ENCODE measurements around the gene SLC25A13.

Gene SLC25A13

GRCh38 chr7:96282835-96283234 is 39.1 kb downstream of the SLC25A13 start:
- no peak for DNase-seq (ENCODE audit: insufficient read length, low spot score)
- no peak for FAIRE-seq
- no peak for TF ChIP-seq CTCF (IDR thresholded peaks at IDR 0.05; ENCODE audit: insufficient read depth, missing control alignments)

GRCh38 chr7:96277921-96278320 is 44.0 kb downstream of the SLC25A13 start:
- no peak for TF ChIP-seq CTCF (IDR thresholded peaks at IDR 0.05; ENCODE audit: insufficient read depth, missing control alignments)
- DNase-seq (ENCODE audit: insufficient read length, low spot score) (no peak), FAIRE-seq (no peak)

- FAIRE-seq, result no peak
- DNase-seq (ENCODE audit: insufficient read length, low spot score), result no peak
- TF ChIP-seq CTCF (IDR thresholded peaks at IDR 0.05; ENCODE audit: insufficient read depth, missing control alignments), result no peak
Measured at GRCh38 chr7:96276019-96276418, 45.9 kb downstream of the SLC25A13 start.

GRCh38 chr7:96273716-96274115 is 48.2 kb downstream of the SLC25A13 start:
- DNase-seq (ENCODE audit: insufficient read length, low spot score) (no peak), FAIRE-seq (no peak)
- TF ChIP-seq CTCF (IDR thresholded peaks at IDR 0.05; ENCODE audit: insufficient read depth, missing control alignments), result no peak

GRCh38 chr7:96269246-96269994 is 52.5 kb downstream of the SLC25A13 start:
- no peak for FAIRE-seq
- no peak for DNase-seq (ENCODE audit: insufficient read length, low spot score)
- no peak for TF ChIP-seq CTCF (IDR thresholded peaks at IDR 0.05; ENCODE audit: insufficient read depth, missing control alignments)

- TF ChIP-seq CTCF (IDR thresholded peaks at IDR 0.05; ENCODE audit: insufficient read depth, missing control alignments), result no peak
- FAIRE-seq, result no peak
Measured at GRCh38 chr7:96266580-96266979, 55.3 kb downstream of the SLC25A13 start.

GRCh38 chr7:96266015-96266414 is 55.9 kb downstream of the SLC25A13 start:
- DNase-seq (ENCODE audit: insufficient read length, low spot score) (no peak), FAIRE-seq (no peak)
- TF ChIP-seq CTCF (IDR thresholded peaks at IDR 0.05; ENCODE audit: insufficient read depth, missing control alignments), result no peak

More at GRCh38 chr7:96266580-96266979, 55.3 kb downstream of the SLC25A13 start:
- no peak for DNase-seq (ENCODE audit: insufficient read length, low spot score)

All from D721Med (cell line).